Measurements from ENCODE around the gene TMEM270.

- TF ChIP-seq POLR2A (IDR thresholded peaks at IDR 0.05) (no peak), EP300 (IDR thresholded peaks at IDR 0.05) (no peak), CTCF (IDR thresholded peaks at IDR 0.05) (no peak)
Observed at GRCh38 chr7:73907554-73908122, 46.7 kb downstream of the TMEM270 start.

Data from sigmoid colon (tissue), 4 donors.